HG03342 (cell line): ENCODE data around the gene SERPINE1.
"Not testable (repeated sequence)": the region's sequence is repeated elsewhere in the genome, so short reads cannot be mapped to it uniquely, and the experiment has no call there.

ENCODE experiments used
- ATAC-seq: cut with Tn5 transposase; IDR thresholded peaks from one replicate; pipeline ENCODE4 v1.9.1; 2021; ENCODE audit warnings: mild to moderate bottlenecking, moderate library complexity; ENCODE audit not compliant: unreplicated experiment

SERPINE1 gene

GRCh38 chr7:101100858-101101847 is 25.8 kb upstream of the SERPINE1 start:
- ATAC-seq, result no peak

DNA sequence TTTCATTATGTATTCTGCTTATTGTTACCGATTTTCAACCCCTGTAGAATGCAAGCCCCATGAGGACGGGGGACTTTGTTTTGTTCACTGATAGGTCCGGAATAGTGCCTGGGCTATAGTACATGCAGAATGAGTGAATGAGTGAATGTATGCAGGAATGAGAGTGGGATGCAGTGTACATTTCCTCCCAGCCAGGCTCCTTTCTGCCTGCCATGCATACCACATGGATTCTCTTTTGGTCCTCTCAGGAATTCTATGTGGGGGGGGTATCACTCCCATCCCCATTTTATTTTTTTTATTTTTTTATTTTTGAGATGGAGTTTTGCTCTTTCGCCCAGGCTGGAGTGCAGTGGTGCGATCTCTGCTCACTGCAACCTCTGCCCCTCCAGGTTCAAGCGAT is 24.9 kb upstream of the SERPINE1 start:
- ATAC-seq, result no peak

GRCh38 chr7:101103701-101104100 is 23.2 kb upstream of the SERPINE1 start:
- not testable (repeated sequence) for ATAC-seq

DNA sequence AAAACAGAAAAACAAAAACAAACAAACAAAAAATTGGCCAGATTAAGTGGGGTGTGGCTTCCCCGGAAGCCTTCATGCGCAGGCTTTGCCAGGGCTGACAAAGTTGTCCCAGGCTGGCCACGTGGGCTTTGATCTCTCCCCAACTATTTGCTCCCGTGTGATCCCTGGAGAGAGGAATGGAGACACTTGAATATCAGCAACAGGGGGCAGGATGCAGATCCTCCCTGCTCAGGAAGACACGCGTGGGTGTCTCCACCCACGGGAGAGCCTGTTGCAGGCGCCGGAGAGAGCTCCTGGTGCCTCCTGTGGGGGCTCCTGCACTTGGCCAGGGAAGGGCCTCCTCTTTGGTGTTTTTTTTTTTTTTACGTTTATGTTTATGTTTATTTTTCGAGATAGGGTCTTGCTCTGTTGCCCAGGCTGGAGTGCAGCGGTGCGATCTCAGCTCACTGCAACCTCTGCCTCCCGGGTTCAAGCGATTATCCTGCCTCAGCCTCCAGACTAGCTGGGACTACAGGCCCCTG is 22.7 kb upstream of the SERPINE1 start:
- no peak for ATAC-seq

DNA sequence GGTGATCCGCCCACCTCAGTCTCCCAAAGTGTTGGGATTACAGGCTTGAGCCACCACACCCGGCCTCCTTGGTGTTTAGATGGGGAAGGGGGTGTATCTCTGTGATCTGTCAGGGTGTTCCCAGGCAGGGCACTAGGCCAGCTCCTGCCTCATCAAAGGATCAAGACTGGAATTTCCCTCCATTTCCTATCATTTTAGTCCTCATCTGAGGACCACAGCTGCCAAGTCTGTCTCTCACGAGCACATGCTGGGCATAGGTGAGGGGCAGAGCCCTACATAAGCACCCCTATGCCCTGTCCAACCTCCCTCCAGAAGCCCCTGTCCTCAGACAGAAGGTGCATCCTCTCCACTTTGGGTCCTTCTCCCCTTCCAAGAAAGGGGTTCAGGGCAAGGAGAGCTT is 22.1 kb upstream of the SERPINE1 start:
- no peak for ATAC-seq

GRCh38 chr7:101105248-101105647 is 21.7 kb upstream of the SERPINE1 start:
- ATAC-seq, result not testable (repeated sequence)

GRCh38 chr7:101106386-101106785 is 20.5 kb upstream of the SERPINE1 start:
- ATAC-seq, result no peak

DNA sequence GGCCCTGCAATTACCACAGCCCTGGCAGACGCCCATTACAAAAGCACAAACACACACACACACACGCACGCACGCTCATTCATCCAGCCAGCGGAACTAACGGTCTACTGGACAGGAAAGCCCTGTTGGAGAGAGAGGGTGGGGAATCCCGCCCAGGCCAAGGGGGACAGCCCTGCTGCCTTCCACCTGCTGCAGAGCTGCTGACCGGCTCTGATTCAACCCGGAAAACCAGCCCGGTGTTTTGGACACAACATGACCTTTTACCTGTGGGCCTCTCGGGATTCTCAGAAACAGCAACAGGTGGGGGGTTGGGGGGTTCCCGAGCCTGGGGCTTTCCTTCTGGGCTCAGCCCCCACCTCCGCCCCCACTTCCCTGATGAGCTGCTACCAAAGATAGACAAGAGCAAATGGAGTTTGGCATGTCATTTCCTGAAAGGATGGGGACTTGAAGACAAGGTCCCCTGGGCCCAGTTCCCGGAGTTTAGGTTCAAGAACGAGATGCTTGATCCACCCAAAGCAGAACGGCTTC is 18.5 kb upstream of the SERPINE1 start:
- no peak for ATAC-seq

DNA sequence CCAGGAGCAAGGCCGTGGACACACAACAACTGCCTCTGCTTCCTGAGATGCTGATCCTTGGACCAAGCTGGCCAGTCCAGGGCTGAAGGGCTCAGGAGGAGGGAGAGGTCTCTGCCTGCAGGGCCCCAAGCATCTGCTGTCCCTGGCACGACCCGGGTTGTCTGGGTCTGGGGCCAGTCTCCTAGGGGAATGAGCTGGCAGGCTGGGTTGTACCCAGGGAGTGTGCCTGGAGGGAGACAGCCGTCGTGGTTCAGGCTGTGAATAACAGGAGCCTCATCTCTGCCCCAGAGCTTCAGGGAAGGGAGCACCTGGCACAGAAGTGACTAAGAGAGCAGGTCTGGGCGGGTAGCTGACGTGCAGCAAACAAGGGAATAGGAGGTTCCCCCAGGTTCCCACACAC is 17.9 kb upstream of the SERPINE1 start:
- ATAC-seq, result no peak

DNA sequence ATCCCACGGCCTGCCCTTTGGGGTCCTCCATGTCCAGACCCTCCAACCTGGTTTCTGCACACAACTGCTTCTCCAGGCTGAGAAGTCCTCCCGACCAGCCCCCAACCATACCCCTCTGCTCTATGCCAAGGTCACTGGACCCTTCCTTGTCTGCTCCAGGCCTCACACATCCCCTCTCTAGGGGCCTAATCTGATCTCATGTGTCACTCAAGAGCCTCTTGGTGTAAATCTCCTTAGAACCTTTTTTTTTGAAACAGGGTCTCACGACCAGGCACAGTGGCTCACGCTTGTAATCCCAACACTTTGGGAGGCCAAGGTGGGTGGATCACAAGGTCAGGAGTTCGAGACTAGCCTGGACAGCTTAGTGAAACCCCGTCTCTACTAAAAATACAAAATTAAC is 17.5 kb upstream of the SERPINE1 start:
- no peak for ATAC-seq

- no peak for ATAC-seq
Measured at GRCh38 chr7:101111261-101111660, 15.6 kb upstream of the SERPINE1 start.

GRCh38 chr7:101112233-101112632 is 14.7 kb upstream of the SERPINE1 start:
- ATAC-seq, result no peak

DNA sequence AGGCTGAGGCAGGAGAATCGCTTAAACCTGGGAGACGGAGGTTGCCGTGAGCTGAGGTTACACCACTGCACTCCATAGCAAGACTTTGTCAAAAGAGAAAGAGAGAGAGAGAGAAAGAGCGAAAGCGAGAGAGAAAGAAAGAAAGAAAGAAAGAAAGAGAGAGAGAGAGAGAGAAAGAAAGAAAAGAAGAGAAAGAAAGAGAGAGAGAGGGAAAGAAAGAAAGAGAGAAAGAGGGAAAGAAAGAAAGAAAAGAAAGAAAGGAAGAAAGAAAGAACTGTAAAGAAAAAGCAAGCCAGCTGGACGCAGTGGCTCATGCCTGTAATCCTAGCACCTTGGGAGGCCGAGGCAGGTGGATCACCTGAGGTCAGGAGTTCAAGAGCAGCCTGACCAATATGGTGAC is 13.8 kb upstream of the SERPINE1 start:
- not testable (repeated sequence) for ATAC-seq

GRCh38 chr7:101113836-101114235 is 13.1 kb upstream of the SERPINE1 start:
- ATAC-seq, result no peak

DNA sequence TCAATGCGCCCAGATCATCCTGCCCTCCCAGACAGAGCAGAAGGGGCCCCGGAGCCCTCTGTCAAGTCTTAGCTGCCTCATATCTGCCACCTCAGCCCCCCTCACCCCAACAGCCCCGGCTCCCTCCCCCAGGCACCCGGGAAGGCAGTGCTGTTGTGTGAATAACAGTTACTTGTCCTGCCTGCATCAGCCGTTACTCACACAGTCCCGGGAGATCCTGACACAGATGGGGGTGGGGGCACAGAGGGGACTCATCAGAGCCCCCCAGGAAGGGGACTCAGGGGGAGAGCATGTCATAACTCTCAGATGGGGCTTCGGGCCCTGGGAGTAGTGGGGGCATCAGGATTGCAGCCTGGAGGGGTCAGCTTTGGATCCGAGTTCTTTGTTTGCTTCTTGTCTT is 12.4 kb upstream of the SERPINE1 start:
- ATAC-seq, result no peak

- no peak for ATAC-seq
Measured at GRCh38 chr7:101115215-101115614, 11.7 kb upstream of the SERPINE1 start.

GRCh38 chr7:101116898-101117297 is 10.0 kb upstream of the SERPINE1 start:
- no peak for ATAC-seq

- no peak for ATAC-seq
Measured at GRCh38 chr7:101118856-101119255, 8.0 kb upstream of the SERPINE1 start.

GRCh38 chr7:101119876-101120275 is 7.0 kb upstream of the SERPINE1 start:
- no peak for ATAC-seq

DNA sequence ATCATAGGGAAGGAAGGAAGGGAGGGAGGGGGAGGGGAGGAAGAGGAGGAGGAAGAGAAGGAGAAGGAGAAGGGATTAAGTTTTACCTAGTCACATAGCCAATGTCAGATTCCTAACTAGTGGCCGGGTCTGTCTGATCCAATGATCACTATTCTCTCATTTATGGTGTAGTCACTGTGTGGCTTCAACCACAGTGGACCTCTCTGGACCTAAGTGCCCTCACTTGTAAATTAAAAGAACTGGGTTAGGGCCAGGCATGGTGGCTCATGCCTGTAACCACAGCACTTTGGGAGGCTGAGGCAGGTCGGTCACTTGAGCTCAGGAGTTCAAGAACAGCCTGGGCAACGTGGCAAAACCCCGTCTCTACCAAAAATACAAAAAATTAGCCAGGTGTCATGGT is 6.6 kb upstream of the SERPINE1 start:
- ATAC-seq, result no peak

GRCh38 chr7:101121631-101121990 is 5.3 kb upstream of the SERPINE1 start:
- ATAC-seq, result not testable (repeated sequence)
